Measurements from ENCODE around the gene CACNA2D2.

DNA sequence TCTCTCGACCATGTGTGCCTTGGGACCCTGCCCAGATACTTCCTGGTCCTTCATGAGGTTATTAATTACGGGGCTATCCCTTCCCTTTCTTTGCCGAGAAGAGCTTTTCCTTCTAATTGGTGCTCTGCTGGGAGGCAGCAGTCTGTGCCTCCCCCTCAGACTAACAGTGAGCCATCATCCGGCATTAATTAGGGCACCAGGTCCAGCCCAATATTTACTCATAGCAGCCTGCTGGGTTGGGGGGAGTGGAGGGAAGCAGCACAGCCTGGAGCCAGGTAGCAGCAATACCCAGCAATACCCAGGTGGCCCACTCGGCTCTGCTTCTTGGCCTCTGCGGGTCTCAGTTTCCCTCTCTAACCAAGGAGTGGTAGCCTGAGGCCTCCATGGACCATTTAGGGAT lies 20.1 kb downstream of the CACNA2D2 start:
- TF ChIP-seq, protein P1, sequence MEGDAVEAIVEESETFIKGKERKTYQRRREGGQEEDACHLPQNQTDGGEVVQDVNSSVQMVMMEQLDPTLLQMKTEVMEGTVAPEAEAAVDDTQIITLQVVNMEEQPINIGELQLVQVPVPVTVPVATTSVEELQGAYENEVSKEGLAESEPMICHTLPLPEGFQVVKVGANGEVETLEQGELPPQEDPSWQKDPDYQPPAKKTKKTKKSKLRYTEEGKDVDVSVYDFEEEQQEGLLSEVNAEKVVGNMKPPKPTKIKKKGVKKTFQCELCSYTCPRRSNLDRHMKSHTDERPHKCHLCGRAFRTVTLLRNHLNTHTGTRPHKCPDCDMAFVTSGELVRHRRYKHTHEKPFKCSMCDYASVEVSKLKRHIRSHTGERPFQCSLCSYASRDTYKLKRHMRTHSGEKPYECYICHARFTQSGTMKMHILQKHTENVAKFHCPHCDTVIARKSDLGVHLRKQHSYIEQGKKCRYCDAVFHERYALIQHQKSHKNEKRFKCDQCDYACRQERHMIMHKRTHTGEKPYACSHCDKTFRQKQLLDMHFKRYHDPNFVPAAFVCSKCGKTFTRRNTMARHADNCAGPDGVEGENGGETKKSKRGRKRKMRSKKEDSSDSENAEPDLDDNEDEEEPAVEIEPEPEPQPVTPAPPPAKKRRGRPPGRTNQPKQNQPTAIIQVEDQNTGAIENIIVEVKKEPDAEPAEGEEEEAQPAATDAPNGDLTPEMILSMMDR (IDR thresholded peaks at IDR 0.05) = no peak
- no peak for TF ChIP-seq POLR2A (IDR thresholded peaks at IDR 0.05)

All from body of pancreas (tissue), 4 donors.